GM18508 (cell line): ENCODE data around the gene LARP7.
"Not testable (repeated sequence)": the region's sequence is repeated elsewhere in the genome, so short reads cannot be mapped to it uniquely, and the experiment has no call there.

Experiments used
- ATAC-seq: cut with Tn5 transposase; IDR thresholded peaks from one replicate; pipeline ENCODE4 v1.9.1; 2021; ENCODE audit warnings: moderate number of reproducible peaks; ENCODE audit not compliant: insufficient read depth, unreplicated experiment

The LARP7 gene

GRCh38 chr4:112648263-112649054 is 11.5 kb downstream of the LARP7 start:
- ATAC-seq = no peak

- no peak for ATAC-seq
These were observed 12.1 kb downstream of the LARP7 start for GRCh38 chr4:112649055-112649408.

GRCh38 chr4:112650332-112650731 is 13.4 kb downstream of the LARP7 start:
- ATAC-seq = no peak

GRCh38 chr4:112651641-112652040 is 14.7 kb downstream of the LARP7 start:
- no peak for ATAC-seq

GRCh38 chr4:112652216-112652615 is 15.3 kb downstream of the LARP7 start:
- ATAC-seq = no peak

GRCh38 chr4:112655270-112655669 is 18.3 kb downstream of the LARP7 start:
- no peak for ATAC-seq

GRCh38 chr4:112656115-112656514 is 19.2 kb downstream of the LARP7 start:
- ATAC-seq = not testable (repeated sequence)

- no peak for ATAC-seq
These were observed 27.7 kb downstream of the LARP7 start for GRCh38 chr4:112664611-112665010.

- no peak for ATAC-seq
These were observed 31.2 kb downstream of the LARP7 start for GRCh38 chr4:112668131-112668530.

GRCh38 chr4:112673076-112673475 is 36.1 kb downstream of the LARP7 start:
- no peak for ATAC-seq

- ATAC-seq = no peak
These were observed 36.7 kb downstream of the LARP7 start for GRCh38 chr4:112673686-112674085.

- ATAC-seq = no peak
These were observed 37.4 kb downstream of the LARP7 start for GRCh38 chr4:112674376-112674775.

GRCh38 chr4:112677519-112678091 is 40.7 kb downstream of the LARP7 start:
- ATAC-seq = no peak

- no peak for ATAC-seq
These were observed 44.1 kb downstream of the LARP7 start for GRCh38 chr4:112680996-112681395.

- no peak for ATAC-seq
These were observed 56.6 kb downstream of the LARP7 start for GRCh38 chr4:112693507-112693906.

GRCh38 chr4:112700679-112701078 is 63.7 kb downstream of the LARP7 start:
- ATAC-seq = no peak

GRCh38 chr4:112702892-112703291 is 65.9 kb downstream of the LARP7 start:
- ATAC-seq = no peak

- no peak for ATAC-seq
These were observed 67.4 kb downstream of the LARP7 start for GRCh38 chr4:112704322-112704721.

- no peak for ATAC-seq
These were observed 68.3 kb downstream of the LARP7 start for GRCh38 chr4:112704991-112705845.

GRCh38 chr4:112705891-112706839 is 69.2 kb downstream of the LARP7 start:
- not testable (repeated sequence) for ATAC-seq
